Psoas muscle (tissue), 8 donors: Measurements from ENCODE around the gene TUBB2A. TPM values are rescaled to one million over a fixed set of nuclear protein-coding genes. Genes with fewer than 3 reads are reported as not detected.
"Not testable (repeated sequence)": the region's sequence is repeated elsewhere in the genome, so short reads cannot be mapped to it uniquely, and the experiment has no call there.

Experiments used
- ATAC-seq, 4 donors: fragments of 200-7000 bp; cut with Tn5 transposase; one replicate each; pipeline ENCODE4 v1.9.1; 2020; ENCODE audit warnings: moderate library complexity in 3 of 4, mild to moderate bottlenecking in 2 of 4
- DNase-seq, 2 donors: peaks; one replicate each; pipeline ENCODE4 v3.0.0-alpha.2; 2020
- H3K27ac ChIP-seq: fragments of 200-600 bp; one replicate; pipeline ENCODE4 v1.8.0; 2022
- H3K27me3 ChIP-seq, 3 donors: fragments of 200-600 bp in 1 of 3; one replicate each; pipeline versions ENCODE4 v1.6.1 to v1.8.0; 2013 to 2022; ENCODE audit warnings: low read length in 2 of 3, mild to moderate bottlenecking in 2 of 3, moderate library complexity in 1 of 3; ENCODE audit not compliant: insufficient read depth in 3 of 3
- H3K36me3 ChIP-seq, 2 donors: fragments of 200-600 bp in 1 of 2; one replicate each; pipeline versions ENCODE4 v1.6.1 to v1.8.0; 2013 to 2022; ENCODE audit warnings: low read depth in 1 of 2, mild to moderate bottlenecking in 1 of 2, moderate library complexity in 1 of 2; ENCODE audit not compliant: insufficient read depth in 1 of 2
- H3K4me1 ChIP-seq: fragments of 200-600 bp; one replicate; pipeline ENCODE4 v1.8.0; 2022
- H3K4me3 ChIP-seq: fragments of 200-600 bp; one replicate; pipeline ENCODE4 v1.8.0; 2022; ENCODE audit warnings: mild to moderate bottlenecking
- H3K9me3 ChIP-seq: fragments of 200-600 bp; one replicate; pipeline ENCODE4 v1.8.0; 2022
- WGBS, 3 donors: extraction: QIAGEN DNeasy Blood & Tissue Kit; methylation state at CpG; one replicate each; pipeline versions ENCODE4 v1.1.6 to v1.1.7; 2013; 5-methylcytosine and 5-hydroxymethylcytosine counted together
- intact Hi-C, 2 donors: fragments of 100-400 bp; cut with DNase I; formaldehyde crosslinking; loops; one replicate each; pipeline versions ENCODE4 v1.11.0 to v1.14.2; 2022
- polyA plus RNA-seq, 3 donors: library from polyadenylated mRNA; stranded (reverse); fragments of 200-250 nt; gene quantifications; one replicate each; pipeline ENCODE4 v1.2.3, GENCODE V29; 2013
- total RNA-seq, 4 donors: library from RNA; stranded (reverse); fragmentation: NEBNext Ultra II Directional in 2 of 4; extraction: Animal tissue kit (Norgen Biotek cat#: 25700) in 2 of 4; gene quantifications; one replicate each; pipeline versions ENCODE4 v1.2.1 to v1.2.4, GENCODE V29; 2021 to 2023
- TF ChIP-seq, protein P1 (sequence below): fragments of 200-600 bp; IDR thresholded peaks from one replicate; pipeline ENCODE4 v1.8.0; 2022; ENCODE audit warnings: antibody characterized with exemption
- donor health status: healthy with polysubstance abuse.
- donor health status: DM: no; HTN: no; CAD: no; lungs with moderate emphysema.
- donor health status: Bipolar disorder and iron deficiency.
- donor health status: healthy.
- donor health status: DM: yes; HTN: yes; CAD: no.
- donor health status: DM: no; HTN: no; CAD: no.
- donor health status: DM: no; HTN: no; CAD: no.
- donor health status: DM: yes; HTN: yes; CAD: no.

Gene TUBB2A
- total and polyA plus RNA-seq, 7 donors = 25.3 to 83.4 (median 47.1) TPM

- Histone ChIP-seq H3K9me3 (no peaks in the 10 kb centered on the region), H3K27ac (no peak overlapping the region), H3K36me3 (peaks cover 0 to 58% of the 10 kb centered on the region in 2 donors), H3K4me3 (no peak overlapping the region), H3K4me1 (peaks cover 18% of the 10 kb centered on the region), H3K27me3 (no peaks in the 10 kb centered on the region)
- TF ChIP-seq, protein P1, sequence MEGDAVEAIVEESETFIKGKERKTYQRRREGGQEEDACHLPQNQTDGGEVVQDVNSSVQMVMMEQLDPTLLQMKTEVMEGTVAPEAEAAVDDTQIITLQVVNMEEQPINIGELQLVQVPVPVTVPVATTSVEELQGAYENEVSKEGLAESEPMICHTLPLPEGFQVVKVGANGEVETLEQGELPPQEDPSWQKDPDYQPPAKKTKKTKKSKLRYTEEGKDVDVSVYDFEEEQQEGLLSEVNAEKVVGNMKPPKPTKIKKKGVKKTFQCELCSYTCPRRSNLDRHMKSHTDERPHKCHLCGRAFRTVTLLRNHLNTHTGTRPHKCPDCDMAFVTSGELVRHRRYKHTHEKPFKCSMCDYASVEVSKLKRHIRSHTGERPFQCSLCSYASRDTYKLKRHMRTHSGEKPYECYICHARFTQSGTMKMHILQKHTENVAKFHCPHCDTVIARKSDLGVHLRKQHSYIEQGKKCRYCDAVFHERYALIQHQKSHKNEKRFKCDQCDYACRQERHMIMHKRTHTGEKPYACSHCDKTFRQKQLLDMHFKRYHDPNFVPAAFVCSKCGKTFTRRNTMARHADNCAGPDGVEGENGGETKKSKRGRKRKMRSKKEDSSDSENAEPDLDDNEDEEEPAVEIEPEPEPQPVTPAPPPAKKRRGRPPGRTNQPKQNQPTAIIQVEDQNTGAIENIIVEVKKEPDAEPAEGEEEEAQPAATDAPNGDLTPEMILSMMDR = no peak
- ATAC-seq (no peak), DNase-seq (no peak)
- intact Hi-C loops = no loop called here
These were observed 14.8 kb downstream of the TUBB2A start for GRCh38 chr6:3142536-3142935.

GRCh38 chr6:3140201-3140600 lies 17.1 kb downstream of the TUBB2A start:
- Histone ChIP-seq H3K36me3 (peaks cover 0 to 72% of the 10 kb centered on the region in 2 donors), H3K27me3 (no peaks in the 10 kb centered on the region), H3K27ac (peak overlapping the region; percentile 78), H3K4me1 (peaks cover 18% of the 10 kb centered on the region), H3K9me3 (no peaks in the 10 kb centered on the region), H3K4me3 (no peak overlapping the region)
- TF ChIP-seq, protein P1 = no peak
- 94 to 95% (median 94%) methylated on average over 20 of the region's 20 CpGs for WGBS, 3 donors
- ATAC-seq (no peak), DNase-seq (no peak)
- intact Hi-C loops = no loop called here

GRCh38 chr6:3139090-3139903 lies 18.0 kb downstream of the TUBB2A start:
- WGBS, 3 donors = 7 to 11% (median 9%) methylated on average over 14 of the region's 14 CpGs
- peak; percentile 61 to 81 for DNase-seq
- intact Hi-C loops = loop anchor here in 1 of 2 donors (10.0 kb wide), 1 partner anchor 596 kb away; no protein-coding TSS in a partner anchor

GRCh38 chr6:3138341-3138740 lies 19.0 kb downstream of the TUBB2A start:
- DNase-seq = no peak
- Histone ChIP-seq H3K27me3 (no peaks in the 10 kb centered on the region), H3K27ac (peak overlapping the region; percentile 78), H3K36me3 (peaks cover 0 to 61% of the 10 kb centered on the region in 2 donors), H3K4me1 (peaks cover 18% of the 10 kb centered on the region), H3K4me3 (no peak overlapping the region), H3K9me3 (no peaks in the 10 kb centered on the region)
- 36 to 54% (median 45%) methylated on average over 1 of the region's 1 CpG for WGBS, 3 donors
- intact Hi-C loops = loop anchor here in 1 of 2 donors (10.0 kb wide), 1 partner anchor 596 kb away; no protein-coding TSS in a partner anchor
- TF ChIP-seq, protein P1 = no peak
- no peak for ATAC-seq

More at GRCh38 chr6:3139090-3139903, 18.0 kb downstream of the TUBB2A start:
- Histone ChIP-seq H3K4me3 (peak overlapping the region; percentile 14), H3K4me1 (peaks cover 18% of the 10 kb centered on the region), H3K27ac (peak overlapping the region; percentile 78), H3K9me3 (no peaks in the 10 kb centered on the region), H3K36me3 (peaks cover 0 to 68% of the 10 kb centered on the region in 2 donors), H3K27me3 (no peaks in the 10 kb centered on the region)
- peak; percentile 94 to 96 (median 95) for ATAC-seq
- TF ChIP-seq, protein P1 = no peak

DNA sequence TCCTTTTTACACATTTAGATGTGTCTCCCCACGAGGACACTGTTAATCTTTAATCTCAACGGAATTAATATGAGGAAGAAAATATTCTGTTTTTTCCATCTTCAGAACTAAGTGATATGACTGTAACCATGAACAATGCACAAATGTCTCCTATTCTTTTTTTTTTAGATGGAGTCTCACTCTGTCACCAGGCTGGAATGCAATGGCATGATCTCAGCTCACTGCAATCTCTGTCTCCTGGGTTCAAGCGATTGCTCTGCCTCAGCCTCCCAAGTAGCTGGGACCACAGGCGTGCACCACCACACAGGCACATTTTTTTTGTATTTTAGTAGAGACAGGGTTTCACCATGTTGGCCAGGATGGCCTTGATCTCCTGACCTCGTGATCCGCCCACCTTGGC lies 19.5 kb downstream of the TUBB2A start:
- not testable (repeated sequence) for H3K27me3 ChIP-seq, H3K9me3 ChIP-seq, DNase-seq, H3K4me3 ChIP-seq, ATAC-seq
- Histone ChIP-seq H3K4me1 (peaks cover 18% of the 10 kb centered on the region), H3K36me3 (peaks cover 0 to 60% of the 10 kb centered on the region in 2 donors), H3K27ac (peak overlapping the region; percentile 78)
- 76 to 87% (median 87%) methylated on average over 6 of the region's 6 CpGs for WGBS, 3 donors
- intact Hi-C loops = loop anchor here in 1 of 2 donors (10.0 kb wide), 1 partner anchor 597 kb away; no protein-coding TSS in a partner anchor
